A549 (cell line): ENCODE measurements around the gene ENGASE. TPM values are rescaled to one million over a fixed set of nuclear protein-coding genes. Genes with fewer than 3 reads are reported as not detected.

Experiments used
- ATAC-seq, 2 experiments: fragments of 200-7000 bp in 1 of 2; fragments of >200 bp in 1 of 2; cut with Nextera tagmentation in 1 of 2; cut with Tn5 transposase in 1 of 2; 3 replicates each; pipeline versions ENCODE4 v1.8.0 to v1.9.1; 2018 to 2020; ENCODE audit warnings: mild to moderate bottlenecking in 1 of 2, moderate library complexity in 1 of 2
- CTCF ChIA-PET: fragments of 300-600 bp; sonication (Branson Sonifier 250); formaldehyde crosslinking; extraction: SDS; loops from one replicate; lab custom pipeline; 2021; ENCODE audit warnings: antibody characterized with exemption, inconsistent platforms; lab: Yijun Ruan, JAX
- POLR2A ChIA-PET: fragments of 350-600 bp; formaldehyde crosslinking; extraction: SDS; loops from one replicate; lab custom pipeline; 2021; ENCODE audit warnings: antibody characterized with exemption, inconsistent platforms; lab: Yijun Ruan, JAX
- DNase-seq, 2 experiments: peaks; one replicate each; pipeline versions ENCODE4 v3.0.0 to v3.0.0-alpha.2; 2011 to 2016; ENCODE audit warnings: low read depth in 1 of 2, low spot score in 1 of 2
- FAIRE-seq: peaks from 2 replicates; lab custom pipeline; 2011; peaks lifted over from hg19 to GRCh38; lab: Jason Lieb, UNC
- H3K27ac ChIP-seq, 2 experiments: fragments of >200 bp; sonication (Bioruptor Twin); formaldehyde crosslinking; 3 replicates each; pipeline ENCODE4 v1.5.1; 2016 to 2017
- H3K4me1 ChIP-seq: fragments of >200 bp; sonication (Bioruptor Twin); formaldehyde crosslinking; 3 replicates; pipeline ENCODE4 v1.6.1; 2016
- H3K4me2 ChIP-seq: fragments of >200 bp; sonication (Bioruptor Twin); formaldehyde crosslinking; 3 replicates; pipeline ENCODE4 v1.6.1; 2016
- H3K4me3 ChIP-seq: fragments of >200 bp; sonication (Bioruptor Twin); formaldehyde crosslinking; 3 replicates; pipeline ENCODE4 v1.5.1; 2016
- H3K9me3 ChIP-seq: fragments of >200 bp; sonication (Bioruptor Twin); formaldehyde crosslinking; 3 replicates; pipeline ENCODE4 v1.6.1; 2016
- BHLHE40 ChIP-seq: IDR thresholded peaks from 2 replicates; pipeline ENCODE4 v1.6.1; 2012; ENCODE audit warnings: low read depth, low read length, inconsistent platforms
- CTCF ChIP-seq: fragments of >200 bp; sonication (Bioruptor Twin); formaldehyde crosslinking; IDR thresholded peaks from 3 replicates; pipeline ENCODE4 v1.5.1; 2016
- E2F6 ChIP-seq: IDR thresholded peaks from 2 replicates; pipeline ENCODE4 v1.6.1; 2012; ENCODE audit warnings: low read depth, borderline replicate concordance
- FOSL2 ChIP-seq, 2 experiments: fragments of 450-650 bp in 1 of 2; fragments of >200 bp in 1 of 2; sonication (Bioruptor Twin) in 1 of 2; formaldehyde crosslinking; IDR thresholded peaks; 2 replicates each; pipeline versions ENCODE4 v1.5.0 to v1.6.1; 2016 to 2020; ENCODE audit warnings: mild to moderate bottlenecking in 1 of 2, moderate library complexity in 1 of 2
- HMGXB4 ChIP-seq: fragments of 250-450 bp; sonication (Bioruptor Pico); IDR thresholded peaks from 2 replicates; pipeline ENCODE4 v1.5.0; 2021; ENCODE audit warnings: mild to moderate bottlenecking, moderate library complexity, borderline replicate concordance
- HOXB5 ChIP-seq: fragments of 250-450 bp; sonication (Bioruptor Pico); IDR thresholded peaks from 2 replicates; pipeline ENCODE4 v1.5.0; 2020; ENCODE audit warnings: mild to moderate bottlenecking, moderate library complexity
- MAFK ChIP-seq: fragments of 450-650 bp; IDR thresholded peaks from 2 replicates; pipeline ENCODE4 v1.6.1; 2014; ENCODE audit not compliant: partially characterized antibody
- MYC ChIP-seq: IDR thresholded peaks from 2 replicates; pipeline ENCODE4 v1.6.1; 2012; ENCODE audit warnings: mild to moderate bottlenecking, inconsistent platforms, low read length, improper control_type of control experiment, borderline replicate concordance
- NR3C1 ChIP-seq: fragments of >200 bp; sonication (Bioruptor Twin); formaldehyde crosslinking; IDR thresholded peaks from 3 replicates; pipeline ENCODE4 v1.6.1; 2017
- POLR2AphosphoS2 ChIP-seq: conservative IDR thresholded peaks from 2 replicates; pipeline ENCODE4 v1.6.1; 2012; ENCODE audit warnings: low read length, improper control_type of control experiment, inconsistent platforms
- REST ChIP-seq: fragments of 200-600 bp; sonication (generic); IDR thresholded peaks from 2 replicates; pipeline ENCODE4 v1.6.1; 2016; ENCODE audit warnings: antibody characterized with exemption, mild to moderate bottlenecking, moderate library complexity
- RNF2 ChIP-seq: fragments of 200-600 bp; sonication (generic); IDR thresholded peaks from 2 replicates; pipeline ENCODE4 v1.6.1; 2016; ENCODE audit warnings: low read depth, mild to moderate bottlenecking, antibody characterized with exemption, moderate library complexity, borderline replicate concordance
- WGBS: methylation state at CpG from one replicate; pipeline ENCODE4 v1.1.6; 2017; ENCODE audit errors: missing lambda C conversion rate; 5-methylcytosine and 5-hydroxymethylcytosine counted together
- polyA plus RNA-seq, 4 experiments: library from polyadenylated mRNA; depleted of rRNA in 3 of 4; stranded (reverse); fragments of >200 nt; fragmentation: RNase III in 1 of 4; extraction: RNeasy Plus Mini Kit Qiagen cat#74134 plus additional on column Dnase treatment in 1 of 4; gene quantifications; 2 replicates in 3 of 4; 3 replicates in 1 of 4; pipeline ENCODE4 v1.2.3, GENCODE V29; 2011 to 2017

Gene ENGASE
- polyA plus RNA-seq, 2 of the 4 experiments (the other 2 are of a cell fraction): 13.4 to 41.7 TPM

- H3K4me1 ChIP-seq: peaks cover 8% of the 10 kb centered on the region; the same call in 2 of the 3 replicates
- no peak for FAIRE-seq
- no peak for DNase-seq
- H3K27ac ChIP-seq: no peak overlapping the region
- 94% methylated on average over 18 of the region's 18 CpGs for WGBS
- CTCF ChIA-PET: interaction anchor here (0.9 to 19.8 kb wide), 6 partner anchors 31 to 627 kb away, joined by 3 to 555 read pairs (median 102); no protein-coding TSS in a partner anchor
- POLR2A ChIA-PET: no interaction called here
- no peak for ATAC-seq
- no peaks in the 10 kb centered on the region for H3K9me3 ChIP-seq
- TF ChIP-seq BHLHE40: no peak
- TF ChIP-seq E2F6: no peak
- no peak overlapping the region for H3K4me3 ChIP-seq
- H3K4me2 ChIP-seq: no peak overlapping the region
Observed at GRCh38 chr17:79080349-79080748, 5.7 kb downstream of the ENGASE start.

- ChIA-PET CTCF (interaction anchor here (1.1 to 19.8 kb wide), 9 partner anchors 10 to 310 kb away, joined by 3 to 555 read pairs (median 14); no protein-coding TSS in a partner anchor), POLR2A (no interaction called here)
- no peak overlapping the region for H3K4me3 ChIP-seq
- FAIRE-seq: no peak
- H3K4me1 ChIP-seq: peaks cover 4% of the 10 kb centered on the region; the same call in 2 of the 3 replicates
- H3K4me2 ChIP-seq: no peak overlapping the region
- DNase-seq: no peak
- H3K9me3 ChIP-seq: no peaks in the 10 kb centered on the region
- TF ChIP-seq NR3C1 (no peak), CTCF (no peak), FOSL2 (IDR thresholded peaks at IDR 0.05) (no peak), FOSL2 (CRISPR knock-in tag; IDR thresholded peaks at IDR 0.05) (no peak)
- no peak for ATAC-seq
- H3K27ac ChIP-seq: no peak overlapping the region
- WGBS: 94% methylated on average over 12 of the region's 17 CpGs
Observed at GRCh38 chr17:79080761-79081290, 6.2 kb downstream of the ENGASE start.

- CTCF ChIA-PET: interaction anchor here (0.9 to 19.8 kb wide), 31 partner anchors 7 to 627 kb away, joined by 3 to 555 read pairs (median 10); partner anchors contain the start of gene ENGASE
- no peak for DNase-seq
- no peaks in the 10 kb centered on the region for H3K4me1 ChIP-seq
- TF ChIP-seq HMGXB4 (CRISPR knock-in tag) (no peak), HOXB5 (CRISPR knock-in tag) (no peak), RNF2 (no peak), MYC (no peak), POLR2AphosphoS2 (no peak), REST (no peak), MAFK (no peak)
- TF ChIP-seq, all 56 proteins: peak for 0
- Histone ChIP-seq H3K9me3 (no peaks in the 10 kb centered on the region), H3K4me2 (no peak overlapping the region), H3K27ac (no peak overlapping the region), H3K4me3 (no peak overlapping the region)
- POLR2A ChIA-PET: no interaction called here
- no peak for ATAC-seq
- no peak for FAIRE-seq
- WGBS: 86% methylated on average over 20 of the region's 20 CpGs
Observed at GRCh38 chr17:79081571-79082276, 7.1 kb downstream of the ENGASE start.
